IPS-18c (cell line): ENCODE results near the gene SMIM13.

Experiments
- H3K4me3 ChIP-seq: 2 replicates; pipeline ENCODE4 v1.7.0; 2013; ENCODE audit warnings: low read depth, mild to moderate bottlenecking, low read length, moderate library complexity; ENCODE audit not compliant: insufficient read depth
- H3K9me3 ChIP-seq: one replicate; pipeline ENCODE4 v1.6.1; 2013; ENCODE audit warnings: mild to moderate bottlenecking, low read length, moderate library complexity; ENCODE audit not compliant: control insufficient read depth, insufficient read depth

The SMIM13 gene

GRCh38 chr6:11163932-11164331, 70.3 kb downstream of the SMIM13 start:
- no peaks in the 10 kb centered on the region for H3K9me3 ChIP-seq
- H3K4me3 ChIP-seq, result no peak overlapping the region

GRCh38 chr6:11164717-11165646, 71.3 kb downstream of the SMIM13 start:
- Histone ChIP-seq H3K4me3 (no peak overlapping the region), H3K9me3 (no peaks in the 10 kb centered on the region)

- H3K9me3 ChIP-seq, result no peaks in the 10 kb centered on the region
- no peak overlapping the region for H3K4me3 ChIP-seq
Observed at GRCh38 chr6:11166948-11167347, 73.3 kb downstream of the SMIM13 start.

- H3K9me3 ChIP-seq, result no peaks in the 10 kb centered on the region
- H3K4me3 ChIP-seq, result no peak overlapping the region
Observed at GRCh38 chr6:11168091-11168635, 74.5 kb downstream of the SMIM13 start.

- Histone ChIP-seq H3K9me3 (no peaks in the 10 kb centered on the region), H3K4me3 (no peak overlapping the region)
Observed at GRCh38 chr6:11171952-11172351, 78.3 kb downstream of the SMIM13 start.

GRCh38 chr6:11172501-11173327, 79.1 kb downstream of the SMIM13 start:
- no peaks in the 10 kb centered on the region for H3K9me3 ChIP-seq
- no peak overlapping the region for H3K4me3 ChIP-seq

- Histone ChIP-seq H3K9me3 (no peaks in the 10 kb centered on the region), H3K4me3 (no peak overlapping the region)
Observed at GRCh38 chr6:11174242-11174611, 80.6 kb downstream of the SMIM13 start.

- no peak overlapping the region for H3K4me3 ChIP-seq
- H3K9me3 ChIP-seq, result no peaks in the 10 kb centered on the region
Observed at GRCh38 chr6:11177271-11177670, 83.6 kb downstream of the SMIM13 start.

GRCh38 chr6:11179088-11179418, 85.4 kb downstream of the SMIM13 start:
- no peak overlapping the region for H3K4me3 ChIP-seq
- H3K9me3 ChIP-seq, result no peaks in the 10 kb centered on the region

- no peaks in the 10 kb centered on the region for H3K9me3 ChIP-seq
- H3K4me3 ChIP-seq, result no peak overlapping the region
Observed at GRCh38 chr6:11179419-11180202, 86.0 kb downstream of the SMIM13 start.

- H3K9me3 ChIP-seq, result no peaks in the 10 kb centered on the region
- H3K4me3 ChIP-seq, result no peak overlapping the region
Observed at GRCh38 chr6:11181478-11182136, 88.0 kb downstream of the SMIM13 start.

- no peak overlapping the region for H3K4me3 ChIP-seq
- no peaks in the 10 kb centered on the region for H3K9me3 ChIP-seq
Observed at GRCh38 chr6:11183761-11184362, 90.2 kb downstream of the SMIM13 start.

- no peaks in the 10 kb centered on the region for H3K9me3 ChIP-seq
- no peak overlapping the region for H3K4me3 ChIP-seq
Observed at GRCh38 chr6:11185204-11185842, 91.7 kb downstream of the SMIM13 start.

- H3K9me3 ChIP-seq, result no peaks in the 10 kb centered on the region
- H3K4me3 ChIP-seq, result no peak overlapping the region
Observed at GRCh38 chr6:11187301-11187700, 93.7 kb downstream of the SMIM13 start.
